Natural killer cell (primary cell): ENCODE data around the gene CAMTA1. TPM values are rescaled to one million over a fixed set of nuclear protein-coding genes. Genes with fewer than 3 reads are reported as not detected.

Source experiments
- ATAC-seq, 3 donors: fragments of 150-1000 bp in 2 of 3; fragments of 200-7000 bp in 1 of 3; cut with Tn5 transposase; 1 replicate in 1 of 3; 2 replicates in 2 of 3; pipeline ENCODE4 v1.10.0; 2021; ENCODE audit warnings: mild to moderate bottlenecking in 2 of 3, moderate library complexity in 2 of 3
- DNase-seq, 2 donors: peaks; one replicate each; pipeline versions ENCODE4 v3.0.0 to v3.0.0-alpha.2; 2013 to 2021; ENCODE audit warnings: mixed read lengths in 1 of 2
- H3K27ac ChIP-seq: one replicate; pipeline ENCODE4 v1.5.1; 2013; ENCODE audit warnings: mild to moderate bottlenecking, low read length
- H3K27me3 ChIP-seq: one replicate; pipeline ENCODE4 v1.6.1; 2013; ENCODE audit warnings: low read length; ENCODE audit not compliant: control insufficient read depth, insufficient read depth
- H3K36me3 ChIP-seq: one replicate; pipeline ENCODE4 v1.6.1; 2013; ENCODE audit warnings: low read length; ENCODE audit not compliant: control insufficient read depth, insufficient read depth
- H3K4me1 ChIP-seq: one replicate; pipeline ENCODE4 v1.6.1; 2013; ENCODE audit warnings: low read length; ENCODE audit not compliant: control insufficient read depth, insufficient read depth
- H3K4me3 ChIP-seq: one replicate; pipeline ENCODE4 v1.5.1; 2013; ENCODE audit warnings: low read length
- H3K9me3 ChIP-seq: one replicate; pipeline ENCODE4 v1.6.1; 2013; ENCODE audit warnings: low read length; ENCODE audit not compliant: control insufficient read depth, insufficient read depth
- H3K27ac Mint-ChIP-seq, 2 donors: one replicate each; pipeline ENCODE4 v1.8.0; 2022; ENCODE audit warnings: mild to moderate bottlenecking in 2 of 2, mixed read lengths in 2 of 2, moderate library complexity in 1 of 2
- H3K27me3 Mint-ChIP-seq, 2 donors: one replicate each; pipeline ENCODE4 v1.8.0; 2022; ENCODE audit warnings: low read depth in 2 of 2, mixed read lengths in 2 of 2
- H3K36me3 Mint-ChIP-seq: one replicate; pipeline ENCODE4 v1.8.0; 2022; ENCODE audit warnings: mixed read lengths
- H3K4me1 Mint-ChIP-seq, 2 donors: one replicate each; pipeline ENCODE4 v1.8.0; 2022; ENCODE audit warnings: mixed read lengths in 2 of 2
- H3K4me3 Mint-ChIP-seq: one replicate; pipeline ENCODE4 v1.8.0; 2022; ENCODE audit warnings: mild to moderate bottlenecking, moderate library complexity, mixed read lengths
- H3K9me3 Mint-ChIP-seq, 2 donors: one replicate each; pipeline ENCODE4 v1.8.0; 2022; ENCODE audit warnings: mixed read lengths in 2 of 2
- WGBS: methylation state at CpG from one replicate; pipeline ENCODE4 v1.1.7; 2013; ENCODE audit warnings: missing lambda C conversion rate; ENCODE audit not compliant: insufficient coverage; 5-methylcytosine and 5-hydroxymethylcytosine counted together
- intact Hi-C: fragments of 100-400 bp; cut with micrococcal nuclease; formaldehyde crosslinking; loops from one replicate; pipeline ENCODE4 v1.14.2; 2022
- total RNA-seq, 4 donors: library from RNA; stranded (reverse); fragments of 120-200 nt in 1 of 4; gene quantifications; one replicate each; pipeline versions ENCODE4 v1.2.3 to v1.2.4, GENCODE V29; 2013 to 2022
- TF ChIP-seq, protein P1 (sequence below): fragments of 200-600 bp; IDR thresholded peaks from one replicate; pipeline ENCODE4 v1.8.0; 2022; ENCODE audit warnings: antibody characterized with exemption

CAMTA1 gene
- total RNA-seq, 3 donors from 2014 or later (not counting 1 experiment from before 2014, with no cell fraction given): 40.6 to 53.3 (median 44.9) TPM

DNA sequence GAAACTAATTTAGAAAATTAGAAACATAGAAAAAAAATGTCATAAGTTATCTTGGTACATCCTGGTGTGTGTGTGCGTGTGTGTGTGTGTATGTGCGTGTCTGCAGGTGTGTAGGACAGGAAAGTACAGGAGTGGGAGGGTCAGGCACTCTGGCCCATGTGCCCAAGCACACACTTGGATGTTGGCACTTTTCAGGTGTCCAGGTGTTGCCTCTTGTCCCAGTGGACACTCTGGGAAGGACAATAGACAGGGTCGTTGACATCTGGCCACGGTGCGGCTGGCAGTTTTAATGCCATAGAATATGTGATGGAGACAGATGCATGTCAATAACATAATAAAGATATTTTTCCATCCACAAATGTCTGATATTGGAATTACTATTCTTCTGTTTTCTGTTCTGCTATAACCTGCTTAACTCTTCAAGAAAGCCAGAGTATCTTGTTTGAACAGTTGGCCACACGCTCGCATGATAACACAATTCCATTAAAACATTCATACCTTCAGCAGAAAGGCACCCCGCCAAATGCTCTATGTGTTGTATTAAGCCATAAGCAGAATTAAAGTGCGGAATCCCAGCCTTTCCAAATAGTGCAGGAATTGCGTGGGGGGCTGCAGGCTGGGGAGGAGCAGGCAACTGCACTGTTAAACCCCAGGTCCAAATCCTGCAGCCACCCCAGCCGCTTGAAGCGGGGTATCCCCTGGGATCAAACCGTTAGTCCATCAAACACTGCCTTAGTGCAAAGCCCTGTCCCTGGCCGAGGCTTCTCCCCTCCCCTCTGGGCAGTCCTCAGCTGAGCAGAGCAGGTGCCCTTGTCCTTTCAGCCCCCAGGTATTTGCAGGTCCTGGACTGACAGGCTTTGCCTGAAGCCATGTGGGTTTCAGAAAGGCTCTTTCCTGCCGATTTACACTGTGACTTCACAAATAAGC, 390.0 kb downstream of the CAMTA1 start:
- H3K27me3 Mint-ChIP-seq: peaks cover 21 to 35% of the 10 kb centered on the region in 2 donors
- H3K4me3 ChIP-seq: no peak overlapping the region
- H3K27me3 ChIP-seq: no peaks in the 10 kb centered on the region
- H3K9me3 ChIP-seq: no peaks in the 10 kb centered on the region
- 91% methylated on average over 15 of the region's 15 CpGs for WGBS
- no peak overlapping the region for H3K4me3 Mint-ChIP-seq
- DNase-seq (no peak), ATAC-seq (no peak)
- no peaks in the 10 kb centered on the region for H3K36me3 ChIP-seq
- peaks cover 4 to 5% of the 10 kb centered on the region in 2 donors for H3K9me3 Mint-ChIP-seq
- TF ChIP-seq, protein P1, sequence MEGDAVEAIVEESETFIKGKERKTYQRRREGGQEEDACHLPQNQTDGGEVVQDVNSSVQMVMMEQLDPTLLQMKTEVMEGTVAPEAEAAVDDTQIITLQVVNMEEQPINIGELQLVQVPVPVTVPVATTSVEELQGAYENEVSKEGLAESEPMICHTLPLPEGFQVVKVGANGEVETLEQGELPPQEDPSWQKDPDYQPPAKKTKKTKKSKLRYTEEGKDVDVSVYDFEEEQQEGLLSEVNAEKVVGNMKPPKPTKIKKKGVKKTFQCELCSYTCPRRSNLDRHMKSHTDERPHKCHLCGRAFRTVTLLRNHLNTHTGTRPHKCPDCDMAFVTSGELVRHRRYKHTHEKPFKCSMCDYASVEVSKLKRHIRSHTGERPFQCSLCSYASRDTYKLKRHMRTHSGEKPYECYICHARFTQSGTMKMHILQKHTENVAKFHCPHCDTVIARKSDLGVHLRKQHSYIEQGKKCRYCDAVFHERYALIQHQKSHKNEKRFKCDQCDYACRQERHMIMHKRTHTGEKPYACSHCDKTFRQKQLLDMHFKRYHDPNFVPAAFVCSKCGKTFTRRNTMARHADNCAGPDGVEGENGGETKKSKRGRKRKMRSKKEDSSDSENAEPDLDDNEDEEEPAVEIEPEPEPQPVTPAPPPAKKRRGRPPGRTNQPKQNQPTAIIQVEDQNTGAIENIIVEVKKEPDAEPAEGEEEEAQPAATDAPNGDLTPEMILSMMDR: no peak
- H3K27ac ChIP-seq: no peak overlapping the region
- no peaks in the 10 kb centered on the region for H3K4me1 ChIP-seq
- H3K27ac Mint-ChIP-seq: no peak overlapping the region
- H3K36me3 Mint-ChIP-seq: no peaks in the 10 kb centered on the region
- intact Hi-C loops: no loop called here
- H3K4me1 Mint-ChIP-seq: no peaks in the 10 kb centered on the region

DNA sequence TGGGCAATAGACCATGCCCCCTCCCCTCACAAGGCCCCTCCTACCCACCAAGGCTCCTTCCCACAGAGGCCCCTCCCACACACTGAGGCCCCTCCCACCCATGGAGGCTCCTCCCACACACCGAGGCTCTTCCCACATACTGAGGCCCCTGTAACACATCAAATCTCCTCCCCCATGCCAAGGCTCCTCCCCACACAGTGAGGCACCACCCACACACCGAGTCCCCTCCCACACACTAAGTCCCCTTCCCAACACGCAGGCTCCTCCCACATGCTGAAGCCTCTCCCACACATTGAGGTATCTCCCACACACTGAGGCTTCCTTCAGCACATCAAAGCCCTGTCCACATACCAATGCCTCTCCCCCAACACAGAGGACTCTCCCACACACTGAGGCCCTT, 391.8 kb downstream of the CAMTA1 start:
- Mint-ChIP-seq H3K27me3 (peaks cover 4 to 21% of the 10 kb centered on the region in 2 donors), H3K36me3 (no peaks in the 10 kb centered on the region), H3K4me3 (no peak overlapping the region), H3K9me3 (peaks cover 4 to 5% of the 10 kb centered on the region in 2 donors), H3K4me1 (no peaks in the 10 kb centered on the region), H3K27ac (no peak overlapping the region)
- WGBS: 88% methylated on average over 3 of the region's 3 CpGs
- TF ChIP-seq, protein P1: no peak
- Histone ChIP-seq H3K9me3 (no peaks in the 10 kb centered on the region), H3K27ac (no peak overlapping the region), H3K4me1 (no peaks in the 10 kb centered on the region), H3K4me3 (no peak overlapping the region), H3K36me3 (no peaks in the 10 kb centered on the region), H3K27me3 (no peaks in the 10 kb centered on the region)
- intact Hi-C loops: no loop called here
- ATAC-seq: peak in 1 of 3 donors; percentile 7
- no peak for DNase-seq

DNA sequence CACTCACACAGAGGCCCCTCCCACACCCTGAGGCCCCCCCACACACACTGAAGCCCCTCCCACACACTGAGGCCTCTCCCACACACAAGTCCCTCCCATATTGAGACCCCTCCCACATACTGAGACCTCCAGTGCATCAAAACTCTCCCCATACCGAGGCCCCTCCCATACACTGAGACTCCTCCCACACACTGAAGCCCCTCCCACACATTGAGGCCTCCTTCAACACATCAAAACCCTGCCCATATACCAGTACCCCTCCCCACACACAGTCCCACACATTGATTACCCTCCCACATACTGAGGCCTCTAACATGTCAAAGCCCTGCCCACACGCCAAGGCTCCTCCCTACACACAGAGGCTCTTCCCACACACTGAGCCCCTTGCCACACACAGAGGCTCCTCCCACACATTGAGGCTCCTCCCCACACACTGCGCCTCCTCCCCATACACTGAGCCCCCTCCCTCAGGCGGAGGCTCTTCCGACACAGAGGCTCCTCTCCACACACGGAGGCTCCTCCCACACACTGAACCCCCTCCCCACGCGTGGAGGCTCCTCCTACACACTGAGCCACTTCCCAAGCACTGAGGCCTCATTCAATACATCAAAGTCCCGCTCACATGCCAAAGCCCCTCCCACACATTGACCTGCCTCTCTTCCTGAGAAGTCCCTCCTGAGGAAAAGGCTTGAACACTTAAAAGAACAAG, 392.3 kb downstream of the CAMTA1 start:
- no peak overlapping the region for H3K4me3 Mint-ChIP-seq
- no peak for DNase-seq
- no peaks in the 10 kb centered on the region for H3K9me3 ChIP-seq

More for the DNA sequence above, 392.3 kb downstream of the CAMTA1 start:
- Mint-ChIP-seq H3K4me1 (no peaks in the 10 kb centered on the region), H3K9me3 (peaks cover 4 to 5% of the 10 kb centered on the region in 2 donors), H3K27ac (no peak overlapping the region), H3K27me3 (peaks cover 4 to 24% of the 10 kb centered on the region in 2 donors), H3K36me3 (no peaks in the 10 kb centered on the region)
- Histone ChIP-seq H3K4me3 (no peak overlapping the region), H3K27ac (no peak overlapping the region), H3K4me1 (no peaks in the 10 kb centered on the region), H3K36me3 (no peaks in the 10 kb centered on the region), H3K27me3 (no peaks in the 10 kb centered on the region)
- peak in 1 of 3 donors; percentile 21 for ATAC-seq
- intact Hi-C loops: no loop called here
- TF ChIP-seq, protein P1: no peak
- 76% methylated on average over 9 of the region's 9 CpGs for WGBS
